ENCODE results near the gene ENGASE. TPM values are rescaled to one million over a fixed set of nuclear protein-coding genes. Genes with fewer than 3 reads are reported as not detected.

Gene ENGASE
- polyA plus RNA-seq, 1 of the 3 experiments (the other 2 are of a cell fraction) = 30.1 TPM

- Histone ChIP-seq H3K27me3 (ENCODE audit: insufficient read depth) (peaks cover 68% of the 10 kb centered on the region), H2AFZ (ENCODE audit: low read depth) (no peak overlapping the region), H3F3A (replicated peaks; ENCODE audit: insufficient read depth) (no peaks in the 10 kb centered on the region), H3K9me2 (no peaks in the 10 kb centered on the region), H3K27ac (ENCODE audit: low read depth in 2 of 2, low read length in 1 of 2) (no peak overlapping the region), H4K20me1 (ENCODE audit: insufficient read depth) (peaks cover 3% of the 10 kb centered on the region; the same call in 1 of the 2 replicates), H3K4me1 (ENCODE audit: control insufficient read depth in 1 of 2, insufficient read depth in 2 of 2, low read depth in 1 of 2, low read length in 1 of 2) (peaks cover 0 to 17% of the 10 kb centered on the region in 2 experiments; a peak in 1 of 4 replicates), H3K9ac (no peak overlapping the region), H3K79me2 (ENCODE audit: insufficient read depth) (no peaks in the 10 kb centered on the region), H3K36me3 (replicated peaks in 1 of 2; ENCODE audit: control insufficient read depth in 1 of 2, insufficient read depth in 2 of 2, low read length in 1 of 2) (no peaks in the 10 kb centered on the region), H3K4me2 (no peak overlapping the region), H3K4me3 (ENCODE audit: low read depth in 2 of 2, low read length in 1 of 2) (no peak overlapping the region; a peak in 1 of 4 replicates), H3K9me3 (no peaks in the 10 kb centered on the region)
- TF ChIP-seq USF2 (IDR thresholded peaks at IDR 0.05; ENCODE audit: borderline replicate concordance, low read depth, low read length) (peak; percentile 32; the same call in 1 of the 2 replicates), EP300 (IDR thresholded peaks at IDR 0.05; ENCODE audit: borderline replicate concordance in 1 of 2, low read depth in 1 of 2, low read length in 1 of 2) (peak in 1 of 2 experiments; percentile 25; a peak in 1 of 4 replicates), GATA2 (CRISPR knock-in tag; IDR thresholded peaks at IDR 0.05) (peak; percentile 21; the same call in 1 of the 2 replicates), EZH2phosphoT487 (IDR thresholded peaks at IDR 0.05; ENCODE audit: borderline replicate concordance, low read depth) (no peak), RCOR1 (IDR thresholded peaks at IDR 0.05; ENCODE audit: low read length) (peak; percentile 73), ELF1 (IDR thresholded peaks at IDR 0.05) (no peak), FOXJ3 (CRISPR knock-in tag; IDR thresholded peaks at IDR 0.05) (peak; percentile 72), POLR2AphosphoS5 (IDR thresholded peaks at IDR 0.05; ENCODE audit: low read depth, low read length) (no peak), CHD2 (IDR thresholded peaks at IDR 0.05; ENCODE audit: low read length, partially characterized antibody) (peak; percentile 59), TAF1 (IDR thresholded peaks at IDR 0.05; ENCODE audit: borderline replicate concordance, low read depth, low read length) (no peak)
- ChIA-PET CTCF (interaction anchor here (0.7 to 5.8 kb wide), 30 partner anchors 11 to 393 kb away, joined by 3 to 80 read pairs (median 4); no protein-coding TSS in a partner anchor), POLR2A (interaction anchor here (1.1 to 1.3 kb wide), 2 partner anchors 11 to 27 kb away, joined by 3 to 5 read pairs; no protein-coding TSS in a partner anchor)
- DNase-seq = peak; percentile 95
- WGBS (ENCODE audit: low lambda C conversion rate) = 23% methylated on average over 20 of the region's 22 CpGs
These were observed 50.9 kb downstream of the ENGASE start for GRCh38 chr17:79125503-79125902.

- H3K9ac ChIP-seq = no peak overlapping the region
- H3K36me3 ChIP-seq (replicated peaks in 1 of 2; ENCODE audit: control insufficient read depth in 1 of 2, insufficient read depth in 2 of 2, low read length in 1 of 2) = no peaks in the 10 kb centered on the region
- CTCF ChIA-PET = interaction anchor here (0.6 to 5.8 kb wide), 27 partner anchors 10 to 392 kb away, joined by 3 to 80 read pairs (median 4); no protein-coding TSS in a partner anchor
- H3F3A ChIP-seq (replicated peaks; ENCODE audit: insufficient read depth) = no peaks in the 10 kb centered on the region
- no peaks in the 10 kb centered on the region for H3K9me3 ChIP-seq
- no peaks in the 10 kb centered on the region for H3K9me2 ChIP-seq
- POLR2A ChIA-PET = interaction anchor here (1.1 to 1.3 kb wide), 2 partner anchors 12 to 28 kb away, joined by 3 to 5 read pairs; no protein-coding TSS in a partner anchor
- peaks cover 0 to 17% of the 10 kb centered on the region in 2 experiments; a peak in 1 of 4 replicates for H3K4me1 ChIP-seq (ENCODE audit: control insufficient read depth in 1 of 2, insufficient read depth in 2 of 2, low read depth in 1 of 2, low read length in 1 of 2)
- DNase-seq = peak; percentile 87
- H3K79me2 ChIP-seq (ENCODE audit: insufficient read depth) = no peaks in the 10 kb centered on the region
- no peak overlapping the region for H3K27ac ChIP-seq (ENCODE audit: low read depth in 2 of 2, low read length in 1 of 2)
- H3K27me3 ChIP-seq (ENCODE audit: insufficient read depth) = peaks cover 68% of the 10 kb centered on the region
- H3K4me3 ChIP-seq (ENCODE audit: low read depth in 2 of 2, low read length in 1 of 2) = no peak overlapping the region
- H2AFZ ChIP-seq (ENCODE audit: low read depth) = no peak overlapping the region
- H4K20me1 ChIP-seq (ENCODE audit: insufficient read depth) = no peaks in the 10 kb centered on the region; the same call in 1 of the 2 replicates
- no peak overlapping the region for H3K4me2 ChIP-seq
- 25% methylated on average over 12 of the region's 12 CpGs for WGBS (ENCODE audit: low lambda C conversion rate)
- TF ChIP-seq USF1 (IDR thresholded peaks at IDR 0.05; ENCODE audit: borderline replicate concordance, low read depth) = no peak
- TF ChIP-seq TEAD4 (IDR thresholded peaks at IDR 0.05; ENCODE audit: borderline replicate concordance, insufficient read depth) = no peak
- no peak for TF ChIP-seq MEF2A (IDR thresholded peaks at IDR 0.05; ENCODE audit: borderline replicate concordance, low read depth)
- no peak for TF ChIP-seq MXI1 (IDR thresholded peaks at IDR 0.05; ENCODE audit: low read depth, low read length)
- TF ChIP-seq RFX5 (IDR thresholded peaks at IDR 0.05; ENCODE audit: low read length) = no peak
- no peak for TF ChIP-seq NRF1 (IDR thresholded peaks at IDR 0.05; ENCODE audit: low read depth, low read length)
- no peak for TF ChIP-seq FOXM1 (IDR thresholded peaks at IDR 0.05; ENCODE audit: low read depth)
- TF ChIP-seq GABPA (IDR thresholded peaks at IDR 0.05; ENCODE audit: low read depth) = no peak
- no peak for TF ChIP-seq FOXJ3 (CRISPR knock-in tag; IDR thresholded peaks at IDR 0.05)
- TF ChIP-seq FOSL2 (IDR thresholded peaks at IDR 0.05; ENCODE audit: borderline replicate concordance, low read depth) = no peak
- TF ChIP-seq JUND (IDR thresholded peaks at IDR 0.05) = no peak
- no peak for TF ChIP-seq ZBTB33 (IDR thresholded peaks at IDR 0.05; ENCODE audit: borderline replicate concordance, low read depth)
- TF ChIP-seq CTCF (IDR thresholded peaks at IDR 0.05) = peak; percentile 31
These were observed 51.5 kb downstream of the ENGASE start for GRCh38 chr17:79126139-79126538.
